Uterus (tissue), 4 donors: ENCODE measurements around the gene IRF1. TPM values are rescaled to one million over a fixed set of nuclear protein-coding genes. Genes with fewer than 3 reads are reported as not detected.

ENCODE experiments used
- DNase-seq, 2 donors: peaks; one replicate each; pipeline ENCODE4 v3.0.0-alpha.2; 2019 to 2020
- H3K27ac ChIP-seq, 2 donors: fragments of 200-600 bp; sonication (generic); 1 replicate in 1 of 2; 2 replicates in 1 of 2; pipeline ENCODE4 v1.5.1; 2016 to 2018
- H3K27me3 ChIP-seq, 2 donors: fragments of 200-600 bp; sonication (generic); one replicate each; pipeline ENCODE4 v1.5.1; 2018 to 2019; ENCODE audit warnings: control low read depth in 1 of 2
- H3K36me3 ChIP-seq, 2 donors: fragments of 200-600 bp; sonication (generic); one replicate each; pipeline ENCODE4 v1.5.1; 2019; ENCODE audit warnings: control low read depth in 1 of 2
- H3K4me1 ChIP-seq, 2 donors: fragments of 200-600 bp; sonication (generic); one replicate each; pipeline ENCODE4 v1.5.1; 2018 to 2019; ENCODE audit warnings: control low read depth in 1 of 2
- H3K4me3 ChIP-seq, 2 donors: fragments of 200-600 bp; sonication (generic); 1 replicate in 1 of 2; 2 replicates in 1 of 2; pipeline ENCODE4 v1.5.1; 2018 to 2019; ENCODE audit warnings: mild to moderate bottlenecking in 1 of 2
- H3K9me3 ChIP-seq, 2 donors: fragments of 200-600 bp; sonication (generic); one replicate each; pipeline ENCODE4 v1.5.1; 2019; ENCODE audit warnings: control low read depth in 1 of 2
- CTCF ChIP-seq, 4 experiments: fragments of 200-600 bp in 2 of 4; fragments of 450-650 bp in 2 of 4; sonication (generic) in 2 of 4; IDR thresholded peaks; one replicate each; pipeline ENCODE4 v1.5.1; 2016 to 2019; ENCODE audit warnings: antibody characterized with exemption in 4 of 4, mild to moderate bottlenecking in 2 of 4, moderate library complexity in 1 of 4
- POLR2A ChIP-seq, 2 donors: fragments of 450-650 bp; IDR thresholded peaks; one replicate each; pipeline ENCODE4 v1.6.1; 2016; ENCODE audit warnings: antibody characterized with exemption in 2 of 2, mild to moderate bottlenecking in 1 of 2, moderate library complexity in 1 of 2
- intact Hi-C: fragments of 100-400 bp; cut with DNase I; formaldehyde crosslinking; loops from one replicate; pipeline ENCODE4 v1.15.1; 2023; ENCODE audit warnings: low total_unique reads
- total RNA-seq, 4 donors: library from RNA; depleted of rRNA in 3 of 4; stranded (reverse); fragments of >200 nt in 3 of 4; gene quantifications; one replicate each; pipeline versions ENCODE4 v1.1.0 to v1.2.4, GENCODE V29; 2014 to 2023
- donor health status: DM: yes; HTN: yes; CAD: no.

IRF1 gene
- total RNA-seq, 4 donors from 2014 or later: 3.8 to 110 (median 25.7) TPM

GRCh38 chr5:132462333-132462732, 28.2 kb downstream of the IRF1 start:
- no peaks in the 10 kb centered on the region for H3K27me3 ChIP-seq
- intact Hi-C loops: no loop called here
- TF ChIP-seq POLR2A (IDR thresholded peaks at IDR 0.05) (no peak), CTCF (IDR thresholded peaks at IDR 0.05) (no peak)
- H3K4me3 ChIP-seq: no peak overlapping the region
- peaks cover 3 to 5% of the 10 kb centered on the region in 2 donors for H3K4me1 ChIP-seq
- no peaks in the 10 kb centered on the region for H3K36me3 ChIP-seq
- H3K9me3 ChIP-seq: no peaks in the 10 kb centered on the region
- H3K27ac ChIP-seq: no peak overlapping the region
- peak in 1 of 2 donors; percentile 2 for DNase-seq

- H3K36me3 ChIP-seq: no peaks in the 10 kb centered on the region
- no peak overlapping the region for H3K4me3 ChIP-seq
- TF ChIP-seq CTCF (IDR thresholded peaks at IDR 0.05): no peak
- no peak for TF ChIP-seq POLR2A (IDR thresholded peaks at IDR 0.05)
- intact Hi-C loops: no loop called here
- H3K27ac ChIP-seq: no peak overlapping the region
- H3K9me3 ChIP-seq: no peaks in the 10 kb centered on the region
- H3K27me3 ChIP-seq: no peaks in the 10 kb centered on the region
- peaks cover 0 to 5% of the 10 kb centered on the region in 2 donors for H3K4me1 ChIP-seq
- DNase-seq: no peak
These were observed 29.0 kb downstream of the IRF1 start for GRCh38 chr5:132461569-132462070.

- DNase-seq: no peak
These were observed 29.6 kb downstream of the IRF1 start for GRCh38 chr5:132460846-132461568.

GRCh38 chr5:132459983-132460838, 30.4 kb downstream of the IRF1 start:
- no peaks in the 10 kb centered on the region for H3K36me3 ChIP-seq
- H3K27ac ChIP-seq: no peak overlapping the region
- intact Hi-C loops: no loop called here
- H3K4me1 ChIP-seq: peaks cover 0 to 5% of the 10 kb centered on the region in 2 donors
- TF ChIP-seq POLR2A (IDR thresholded peaks at IDR 0.05) (no peak), CTCF (IDR thresholded peaks at IDR 0.05) (no peak)
- no peaks in the 10 kb centered on the region for H3K9me3 ChIP-seq
- no peak overlapping the region for H3K4me3 ChIP-seq
- no peak for DNase-seq
- H3K27me3 ChIP-seq: no peaks in the 10 kb centered on the region

More at GRCh38 chr5:132460846-132461568, 29.6 kb downstream of the IRF1 start:
- TF ChIP-seq CTCF (IDR thresholded peaks at IDR 0.05): no peak
- no peak for TF ChIP-seq POLR2A (IDR thresholded peaks at IDR 0.05)
- Histone ChIP-seq H3K4me1 (peaks cover 0 to 5% of the 10 kb centered on the region in 2 donors), H3K4me3 (no peak overlapping the region), H3K27ac (no peak overlapping the region), H3K36me3 (no peaks in the 10 kb centered on the region), H3K27me3 (no peaks in the 10 kb centered on the region), H3K9me3 (no peaks in the 10 kb centered on the region)
- intact Hi-C loops: no loop called here
